Sciatic nerve (tissue), 2 donors: Measurements from ENCODE around the gene MAGEB16. TPM values are rescaled to one million over a fixed set of nuclear protein-coding genes. Genes with fewer than 3 reads are reported as not detected.

Source experiments
- ATAC-seq: fragments of 200-7000 bp; cut with Tn5 transposase; one replicate; pipeline ENCODE4 v1.9.1; 2020; ENCODE audit warnings: mild to moderate bottlenecking, moderate library complexity
- DNase-seq: peaks from one replicate; pipeline ENCODE4 v3.0.0-alpha.2; 2020; ENCODE audit warnings: low spot score
- intact Hi-C: fragments of 100-400 bp; cut with DNase I; formaldehyde crosslinking; loops from one replicate; pipeline ENCODE4 v1.14.2; 2022
- total RNA-seq: library from RNA; stranded (reverse); fragmentation: NEBNext Ultra II Directional; extraction: Animal tissue kit (Norgen Biotek cat#: 25700); gene quantifications from one replicate; pipeline ENCODE4 v1.2.1, GENCODE V29; 2021
- donor health status: DM: no; HTN: no; CAD: no.
- donor health status: DM: no; HTN: no; CAD: no.

Gene MAGEB16
- total RNA-seq: not detected

DNA sequence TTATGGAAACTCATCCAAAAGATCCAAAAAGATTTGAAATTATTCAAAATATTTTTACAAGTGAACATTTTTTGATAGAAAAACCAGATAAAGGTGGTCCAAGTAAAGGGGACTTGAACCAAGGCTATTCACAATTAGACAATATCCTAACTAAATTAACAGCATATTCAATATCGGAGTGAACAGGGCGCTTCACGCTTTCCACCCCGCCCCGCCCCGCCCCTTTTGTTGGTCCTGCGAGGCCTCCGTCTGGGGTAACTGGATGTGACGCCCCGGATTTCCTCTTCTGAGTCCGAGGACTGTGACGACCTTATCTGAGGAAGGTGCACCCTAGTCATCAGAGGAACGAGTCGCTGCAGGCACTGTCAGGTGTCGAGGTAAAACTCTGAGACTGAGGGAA, at the start of gene MAGEB16:
TSS of gene MAGEB16 (plus strand) at position 301 of the 400 bp plus-strand sequence. CDS start 3,855 bp downstream, outside the sequence.
- ATAC-seq (no peak), DNase-seq (no peak)
- intact Hi-C loops: loop anchor here (5.0 kb wide), 1 partner anchor 411 kb away; no protein-coding TSS in a partner anchor

DNA sequence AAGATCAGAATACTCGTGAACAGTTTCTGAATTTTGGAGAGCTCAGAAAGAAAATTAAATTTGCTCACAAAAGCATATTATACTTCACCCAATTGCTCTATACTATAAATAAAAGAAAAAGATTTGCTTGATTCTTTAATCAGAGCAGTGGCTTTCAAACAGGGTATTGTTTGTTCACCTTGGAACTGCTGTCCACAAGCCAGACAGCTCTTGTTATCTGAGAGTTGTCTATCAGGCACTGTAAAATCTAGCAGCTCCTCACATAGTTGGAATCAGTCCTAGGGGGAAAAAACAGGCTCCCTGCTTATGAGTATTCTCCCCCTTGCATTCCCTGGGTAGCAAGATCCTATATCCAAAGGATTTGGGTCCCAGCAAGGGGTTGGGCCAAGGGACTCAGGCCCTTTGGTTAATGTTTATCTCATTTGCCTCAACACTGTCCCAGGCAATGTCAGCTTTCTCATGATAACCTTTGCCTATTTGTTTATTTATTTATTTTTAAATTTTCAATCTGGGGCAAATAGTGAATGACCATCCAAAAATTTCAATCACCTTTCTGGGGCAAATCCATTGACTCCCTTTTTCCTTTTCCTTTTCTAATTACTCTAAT, 24.1 kb upstream of the MAGEB16 start:
- no peak for DNase-seq
- intact Hi-C loops: no loop called here
- no peak for ATAC-seq

DNA sequence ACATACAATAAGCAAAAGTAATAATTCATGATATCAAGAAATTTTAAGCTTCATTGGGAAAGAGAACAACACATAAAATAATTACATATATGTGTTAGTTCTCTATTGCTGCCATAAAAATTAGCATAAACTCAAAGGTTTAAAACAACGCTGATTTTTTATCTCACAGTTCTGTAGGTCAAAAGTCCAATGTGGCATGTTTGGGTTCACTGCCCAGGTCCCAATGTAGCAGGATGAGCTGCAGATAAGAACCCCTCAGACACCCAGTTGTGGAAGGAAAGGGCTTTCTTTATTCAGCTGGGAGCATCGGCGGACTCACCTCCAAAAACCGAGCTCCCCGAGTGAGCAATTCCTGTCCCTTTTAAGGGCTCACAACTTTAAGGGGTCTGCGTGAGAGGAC, 13.1 kb upstream of the MAGEB16 start:
- ATAC-seq (no peak), DNase-seq (no peak)
- intact Hi-C loops: no loop called here

DNA sequence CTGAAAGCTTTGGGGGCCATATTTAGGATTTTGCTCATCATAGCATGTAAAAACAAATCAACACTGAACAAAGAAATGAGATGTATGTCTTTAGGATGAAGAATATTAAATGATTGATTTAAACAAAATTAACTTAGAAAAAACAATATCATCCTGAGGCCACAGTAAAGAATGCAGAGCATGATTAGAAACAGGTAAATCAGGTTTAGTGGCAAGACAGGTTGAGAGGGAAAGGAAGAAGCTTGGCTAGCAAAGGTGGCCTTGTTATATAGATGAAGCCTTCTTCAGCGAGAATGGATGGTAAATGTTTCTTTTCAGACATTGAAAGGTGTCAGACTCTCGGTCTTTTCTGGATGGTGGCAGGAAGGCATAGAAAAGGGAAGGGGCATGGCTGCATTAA, 11.9 kb upstream of the MAGEB16 start:
- intact Hi-C loops: no loop called here
- no peak for ATAC-seq
- no peak for DNase-seq

DNA sequence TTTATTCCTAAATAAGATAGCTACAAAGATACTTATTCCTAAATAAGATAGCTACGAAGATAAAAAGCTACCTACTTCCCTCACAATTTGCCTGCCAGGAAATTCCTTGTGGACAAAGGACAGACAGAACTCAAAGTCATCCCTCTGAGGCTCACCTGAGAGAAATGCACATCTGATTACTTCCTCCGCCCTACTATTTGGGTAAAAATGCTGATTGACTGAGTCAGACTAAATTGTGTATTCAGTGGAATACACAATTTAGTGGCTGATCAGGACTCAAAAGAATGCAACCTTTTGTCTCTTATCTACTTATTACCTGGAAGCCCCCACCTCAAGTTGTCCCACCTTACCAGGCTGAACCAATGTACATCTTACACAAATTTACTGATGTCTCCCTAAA, 10.3 kb upstream of the MAGEB16 start:
- DNase-seq: no peak
- intact Hi-C loops: no loop called here
- no peak for ATAC-seq

DNA sequence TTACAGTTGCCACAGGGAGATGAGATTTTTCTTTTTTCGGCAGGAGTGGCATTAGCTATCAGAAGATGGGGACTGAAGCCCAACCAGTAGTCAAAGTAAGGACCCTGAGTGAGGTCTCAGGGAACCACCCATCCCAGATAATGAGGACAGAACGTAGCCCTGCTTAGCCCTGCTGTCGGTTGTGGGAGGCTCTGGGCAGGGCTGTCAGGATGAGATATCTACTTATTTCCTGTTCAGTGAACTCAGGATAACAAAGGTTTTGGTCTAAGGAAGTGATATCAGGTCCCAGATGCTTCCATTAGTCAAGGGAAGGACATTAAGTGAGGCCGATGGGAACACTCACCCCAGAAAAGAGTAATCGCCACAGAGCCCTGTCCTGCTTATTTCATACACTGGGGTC, 2.3 kb downstream of the MAGEB16 start:
- intact Hi-C loops: no loop called here
- no peak for DNase-seq
- ATAC-seq: no peak

DNA sequence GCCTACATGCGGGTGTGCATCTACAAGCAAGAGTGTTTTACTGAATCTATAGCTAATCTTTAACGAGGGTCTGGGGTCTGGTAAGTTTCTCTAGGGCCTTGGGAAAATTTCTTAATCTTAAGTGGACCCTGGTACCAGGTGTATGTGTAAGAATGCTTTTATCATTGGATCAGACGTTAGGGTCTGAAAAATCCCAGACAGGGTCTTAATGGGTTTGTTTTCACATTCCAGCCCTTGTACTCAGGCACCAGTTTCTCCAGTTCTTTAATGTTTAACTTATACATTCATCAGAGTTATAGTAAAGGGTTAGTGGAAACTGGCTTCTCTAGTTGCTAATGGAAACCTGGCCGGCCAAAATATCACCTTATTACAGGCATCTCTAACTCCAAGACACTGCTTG, 11.6 kb downstream of the MAGEB16 start:
- ATAC-seq (no peak), DNase-seq (no peak)
- intact Hi-C loops: no loop called here

DNA sequence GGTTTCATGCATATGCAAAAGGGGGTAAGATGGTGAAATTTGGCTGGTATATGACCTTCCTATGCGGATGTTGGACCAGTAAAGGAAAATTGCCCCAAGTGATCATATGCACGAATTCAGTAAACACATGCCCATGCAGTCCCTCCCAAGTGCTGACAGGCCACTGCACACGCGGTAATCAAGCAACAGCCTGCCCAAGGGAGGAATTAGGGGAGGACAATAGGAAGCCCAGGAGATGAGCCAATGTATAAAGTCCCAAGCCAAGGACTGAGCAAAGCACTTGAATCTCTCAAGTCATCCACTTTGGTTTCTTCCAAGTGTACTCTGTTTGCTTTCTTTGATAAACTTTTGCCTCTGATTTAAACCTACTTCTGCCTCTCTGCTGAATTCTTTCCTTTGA, 21.1 kb downstream of the MAGEB16 start:
- intact Hi-C loops: no loop called here
- no peak for ATAC-seq
- no peak for DNase-seq

DNA sequence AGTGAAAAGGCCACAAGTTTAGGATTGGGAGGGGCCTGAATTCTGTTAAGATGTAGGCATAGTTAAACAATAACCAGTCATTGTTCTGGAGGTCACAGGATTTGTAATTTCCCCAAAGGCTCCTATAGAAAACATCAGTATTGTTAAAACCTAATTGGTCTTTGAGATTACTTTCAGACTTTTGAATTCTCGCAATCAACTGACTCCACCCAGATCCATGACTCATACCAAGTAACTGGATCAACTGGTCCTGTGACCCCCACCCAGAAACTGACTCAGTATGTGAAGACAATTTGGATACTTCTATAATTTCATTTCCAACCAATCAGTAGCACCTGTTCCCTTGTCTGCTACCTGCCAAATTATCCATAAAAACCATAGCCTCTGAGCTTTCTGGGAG, 28.4 kb downstream of the MAGEB16 start:
- intact Hi-C loops: no loop called here
- no peak for ATAC-seq
- DNase-seq: no peak

DNA sequence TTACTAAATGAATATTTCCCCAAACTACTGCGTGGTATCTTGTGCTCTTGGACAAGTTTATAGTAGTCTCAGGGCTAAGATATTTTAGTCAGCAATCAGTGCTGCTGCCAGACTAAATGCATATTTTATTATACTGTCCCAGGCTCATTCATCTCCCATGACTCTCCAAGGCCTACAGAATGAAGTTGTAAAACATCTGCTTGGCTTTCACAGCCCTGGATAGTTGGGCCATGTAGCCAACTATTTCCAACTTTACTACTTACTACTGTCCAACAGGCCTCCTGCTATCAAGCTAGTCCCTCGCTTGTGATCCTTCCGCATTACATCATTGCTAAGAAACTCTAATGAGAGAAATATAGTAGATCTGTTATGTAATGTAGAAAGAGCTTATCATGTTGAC, 31.4 kb downstream of the MAGEB16 start:
- no peak for DNase-seq
- ATAC-seq: no peak
- intact Hi-C loops: no loop called here

DNA sequence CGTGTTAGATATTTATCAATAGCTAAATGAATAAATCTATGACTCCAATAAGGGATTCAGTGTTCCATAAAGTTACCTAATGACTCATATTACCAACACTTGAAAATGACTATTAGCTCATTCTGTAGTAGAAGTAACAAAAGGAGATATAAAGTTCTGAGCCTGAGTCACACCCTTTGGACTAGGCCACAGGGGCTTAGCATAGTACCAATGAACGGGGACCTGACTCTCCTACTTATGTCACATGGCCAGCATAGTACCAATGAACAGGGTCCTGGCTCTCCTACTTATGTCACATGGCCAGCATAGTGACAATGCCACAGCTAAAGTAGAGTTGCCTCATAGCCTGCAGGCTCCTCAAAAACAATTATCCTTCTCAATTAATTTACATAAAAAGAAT, 43.7 kb downstream of the MAGEB16 start:
- DNase-seq (no peak), ATAC-seq (no peak)
- intact Hi-C loops: no loop called here

DNA sequence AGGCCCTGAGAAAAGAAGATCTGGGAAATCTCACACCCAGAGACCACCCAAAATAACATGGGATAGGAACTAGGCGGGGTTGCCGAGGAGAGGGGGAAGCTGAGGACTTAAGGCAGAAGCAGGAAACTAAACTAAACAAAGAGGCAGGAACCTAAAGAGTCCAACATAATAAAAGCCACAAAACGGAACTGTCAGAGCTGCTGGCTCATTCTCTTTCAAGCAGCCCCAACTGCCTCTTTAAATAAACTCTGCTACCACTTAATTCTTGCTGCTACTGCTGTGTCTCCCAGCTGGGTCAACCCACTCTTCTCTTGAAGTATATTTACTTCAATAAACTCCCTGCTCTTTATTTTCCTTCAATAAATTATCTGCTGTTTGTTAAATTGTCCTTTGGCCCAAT, 44.5 kb downstream of the MAGEB16 start:
- intact Hi-C loops: no loop called here
- DNase-seq (no peak), ATAC-seq (no peak)

DNA sequence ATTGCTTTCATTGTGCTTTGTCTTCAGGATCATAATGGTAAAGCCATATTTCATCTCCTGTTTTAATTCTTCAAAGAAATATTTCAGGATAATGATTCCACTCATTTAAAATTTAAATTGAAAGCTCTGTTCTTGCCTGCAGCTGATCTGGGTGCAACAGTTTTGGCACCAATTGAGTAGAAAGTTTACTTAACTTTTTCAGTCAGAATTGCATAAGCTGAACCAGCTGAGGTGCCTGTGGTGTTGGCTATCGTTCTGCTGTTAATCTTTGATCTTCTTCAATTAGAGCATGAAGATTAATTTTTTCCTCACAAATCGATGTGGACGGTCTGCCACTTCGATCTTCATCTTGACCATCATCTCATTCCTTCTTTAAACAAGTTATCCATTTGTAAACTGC, 49.6 kb downstream of the MAGEB16 start:
- ATAC-seq (no peak), DNase-seq (no peak)
- intact Hi-C loops: no loop called here

Other genes with a start within 250 kb of the MAGEB16 start
- gene CFAP47, start 121.4 kb downstream of the MAGEB16 start, total RNA-seq: 0.18 TPM